GM12865 (cell line): ENCODE measurements around the gene CRYAB.
"Not testable (repeated sequence)": the region's sequence is repeated elsewhere in the genome, so short reads cannot be mapped to it uniquely, and the experiment has no call there.

Source experiments
- DNase-seq: peaks from one replicate; pipeline ENCODE4 v3.0.0; 2010; ENCODE audit warnings: low read depth
- H3K4me3 ChIP-seq: 2 replicates; pipeline ENCODE4 v1.5.1; 2011; ENCODE audit warnings: mild to moderate bottlenecking, low read depth, low read length, control low read depth
- CTCF ChIP-seq: IDR thresholded peaks from 2 replicates; pipeline ENCODE4 v1.5.1; 2011; ENCODE audit warnings: low read length, control low read depth, low read depth, inconsistent platforms; ENCODE audit not compliant: insufficient read depth; ENCODE audit errors: missing control alignments

CRYAB gene

GRCh38 chr11:111934306-111934705, 22.7 kb upstream of the CRYAB start:
- no peak for DNase-seq
- TF ChIP-seq CTCF: no peak

GRCh38 chr11:111933872-111934271, 22.3 kb upstream of the CRYAB start:
- no peak for DNase-seq
- no peak for TF ChIP-seq CTCF
- no peak overlapping the region for H3K4me3 ChIP-seq

More at GRCh38 chr11:111934306-111934705, 22.7 kb upstream of the CRYAB start:
- H3K4me3 ChIP-seq: no peak overlapping the region

- H3K4me3 ChIP-seq, DNase-seq: not testable (repeated sequence)
Measured at GRCh38 chr11:111933176-111933575, 21.6 kb upstream of the CRYAB start.

GRCh38 chr11:111932611-111932950, 21.0 kb upstream of the CRYAB start:
- TF ChIP-seq CTCF: no peak
- no peak for DNase-seq
- no peak overlapping the region for H3K4me3 ChIP-seq

GRCh38 chr11:111930472-111930871, 18.9 kb upstream of the CRYAB start:
- TF ChIP-seq CTCF: no peak

GRCh38 chr11:111926505-111927391, 15.2 kb upstream of the CRYAB start:
- H3K4me3 ChIP-seq: peak overlapping the region; percentile 51
- DNase-seq: peak; percentile 98
- no peak for TF ChIP-seq CTCF

More at GRCh38 chr11:111930472-111930871, 18.9 kb upstream of the CRYAB start:
- H3K4me3 ChIP-seq: no peak overlapping the region
- no peak for DNase-seq

- no peak overlapping the region for H3K4me3 ChIP-seq
- TF ChIP-seq CTCF: no peak
Measured at GRCh38 chr11:111925953-111926352, 14.4 kb upstream of the CRYAB start.

More at GRCh38 chr11:111925953-111926352, 14.4 kb upstream of the CRYAB start:
- DNase-seq: no peak
